HUES48 (cell line): ENCODE measurements around the gene C3orf52.

Experiments
- H3K27ac ChIP-seq: one replicate; pipeline ENCODE4 v1.7.0; 2013; ENCODE audit warnings: low read depth, low read length, inconsistent platforms
- H3K27me3 ChIP-seq: 2 replicates; pipeline ENCODE4 v1.6.1; 2013; ENCODE audit warnings: mild to moderate bottlenecking, low read length; ENCODE audit not compliant: control insufficient read depth, insufficient read depth
- H3K36me3 ChIP-seq: 2 replicates; pipeline ENCODE4 v1.6.1; 2013; ENCODE audit warnings: low read length; ENCODE audit not compliant: control insufficient read depth, insufficient read depth
- H3K4me1 ChIP-seq: 2 replicates; pipeline ENCODE4 v1.6.1; 2013; ENCODE audit warnings: mild to moderate bottlenecking, low read length; ENCODE audit not compliant: control insufficient read depth, insufficient read depth
- H3K4me3 ChIP-seq: 2 replicates; pipeline ENCODE4 v1.5.1; 2013; ENCODE audit warnings: mild to moderate bottlenecking, low read depth, low read length
- H3K9ac ChIP-seq: 2 replicates; pipeline ENCODE4 v1.6.1; 2013; ENCODE audit warnings: mild to moderate bottlenecking, low read depth, low read length, moderate library complexity
- H3K9me3 ChIP-seq: 2 replicates; pipeline ENCODE4 v1.6.1; 2013; ENCODE audit warnings: low read length; ENCODE audit not compliant: control insufficient read depth, insufficient read depth

Gene C3orf52

GRCh38 chr3:112140584-112140983 is 54.4 kb downstream of the C3orf52 start:
- no peaks in the 10 kb centered on the region for H3K36me3 ChIP-seq
- H3K27ac ChIP-seq = no peak overlapping the region
- peaks cover 35% of the 10 kb centered on the region for H3K4me1 ChIP-seq
- H3K27me3 ChIP-seq = no peaks in the 10 kb centered on the region
- H3K9ac ChIP-seq = no peak overlapping the region
- no peak overlapping the region for H3K4me3 ChIP-seq
- H3K9me3 ChIP-seq = 0 out of 2 replicates have a peak, but pooled peaks cover 6% of the 10 kb centered on the region

DNA sequence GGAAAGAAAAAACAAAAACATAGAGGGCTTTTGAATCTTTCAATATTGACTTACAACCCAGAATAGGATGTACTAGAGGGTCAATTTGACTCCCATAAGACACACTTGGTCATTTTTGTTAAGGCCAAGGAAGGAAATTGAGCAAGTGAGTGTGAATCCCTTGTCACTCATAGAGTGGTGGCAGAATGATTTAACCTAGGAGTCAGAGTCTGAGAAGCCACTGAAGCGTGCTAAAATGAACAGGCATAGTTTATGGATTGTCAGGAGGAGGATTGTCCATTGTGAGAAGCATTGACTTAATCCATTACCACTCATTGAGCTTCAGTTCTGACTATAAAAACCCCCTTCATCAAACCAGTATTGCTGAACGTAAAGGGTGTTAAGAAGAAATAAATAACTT is 55.1 kb downstream of the C3orf52 start:
- H3K36me3 ChIP-seq = no peaks in the 10 kb centered on the region
- no peak overlapping the region for H3K4me3 ChIP-seq
- no peak overlapping the region for H3K27ac ChIP-seq
- H3K9me3 ChIP-seq = 0 out of 2 replicates have a peak, but pooled peaks cover 6% of the 10 kb centered on the region
- peaks cover 28% of the 10 kb centered on the region for H3K4me1 ChIP-seq
- H3K9ac ChIP-seq = no peak overlapping the region
- no peaks in the 10 kb centered on the region for H3K27me3 ChIP-seq

DNA sequence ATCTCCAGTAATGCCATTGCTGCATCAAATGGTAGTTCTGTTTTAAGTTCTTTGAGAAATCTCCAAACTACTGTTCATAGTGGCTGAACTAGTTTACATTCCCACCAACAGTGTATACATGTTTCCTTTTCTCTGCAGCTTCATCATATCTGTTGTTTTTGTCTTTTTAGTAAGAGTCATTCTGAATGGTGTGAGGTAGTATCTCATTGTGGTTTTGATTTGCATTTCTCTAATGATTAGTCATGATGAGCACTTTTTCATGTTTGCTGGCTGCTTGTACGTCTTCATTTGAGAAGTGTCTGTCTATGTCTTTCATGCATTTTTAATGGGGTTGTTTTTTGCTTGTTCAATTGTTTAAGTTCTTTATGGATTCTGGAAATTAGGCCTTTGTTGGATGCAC is 57.1 kb downstream of the C3orf52 start:
- no peak overlapping the region for H3K27ac ChIP-seq
- no peak overlapping the region for H3K9ac ChIP-seq
- H3K4me1 ChIP-seq = 0 out of 2 replicates have a peak, but pooled peaks cover 8% of the 10 kb centered on the region
- H3K4me3 ChIP-seq = no peak overlapping the region
- peaks cover 16% of the 10 kb centered on the region; the same call in 1 of the 2 replicates for H3K9me3 ChIP-seq
- no peaks in the 10 kb centered on the region for H3K27me3 ChIP-seq
- no peaks in the 10 kb centered on the region for H3K36me3 ChIP-seq

GRCh38 chr3:112143689-112144088 is 57.5 kb downstream of the C3orf52 start:
- peaks cover 16% of the 10 kb centered on the region; the same call in 1 of the 2 replicates for H3K9me3 ChIP-seq
- 0 out of 2 replicates have a peak, but pooled peaks cover 4% of the 10 kb centered on the region for H3K4me1 ChIP-seq
- H3K27me3 ChIP-seq = no peaks in the 10 kb centered on the region
- H3K9ac ChIP-seq = no peak overlapping the region
- H3K27ac ChIP-seq = no peak overlapping the region
- no peak overlapping the region for H3K4me3 ChIP-seq
- H3K36me3 ChIP-seq = no peaks in the 10 kb centered on the region

- no peaks in the 10 kb centered on the region for H3K36me3 ChIP-seq
- no peaks in the 10 kb centered on the region for H3K27me3 ChIP-seq
- no peak overlapping the region for H3K9ac ChIP-seq
- H3K4me3 ChIP-seq = no peak overlapping the region
- peaks cover 23% of the 10 kb centered on the region; the same call in 1 of the 2 replicates for H3K9me3 ChIP-seq
- no peak overlapping the region for H3K27ac ChIP-seq
- H3K4me1 ChIP-seq = no peaks in the 10 kb centered on the region
Observed at GRCh38 chr3:112149136-112149535, 62.9 kb downstream of the C3orf52 start.

DNA sequence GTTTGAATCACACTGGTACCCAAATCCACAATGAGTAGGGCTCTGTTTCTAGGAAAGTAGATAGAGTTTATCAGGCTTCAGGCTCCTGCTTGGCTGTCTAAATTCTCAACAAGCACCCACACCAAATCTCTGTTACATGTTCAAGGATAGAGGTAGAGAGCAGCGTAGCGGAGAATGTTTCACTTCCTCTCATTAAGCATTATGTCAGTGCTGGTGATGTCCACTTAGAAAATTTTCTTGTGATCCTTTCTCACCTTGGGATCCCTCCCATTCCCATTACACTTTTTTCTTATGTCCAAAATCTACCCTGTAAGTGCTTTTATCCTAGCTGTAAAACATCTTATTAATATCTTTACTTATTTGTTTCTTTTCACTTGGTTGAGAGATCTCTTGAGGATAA is 81.6 kb downstream of the C3orf52 start:
- Histone ChIP-seq H3K27ac (no peak overlapping the region), H3K9ac (no peak overlapping the region), H3K36me3 (no peaks in the 10 kb centered on the region), H3K9me3 (peaks cover 9% of the 10 kb centered on the region; the same call in 1 of the 2 replicates), H3K27me3 (no peaks in the 10 kb centered on the region), H3K4me1 (no peaks in the 10 kb centered on the region), H3K4me3 (no peak overlapping the region)
